B cell (primary cell): ENCODE results near the gene SCN4A. TPM values are rescaled to one million over a fixed set of nuclear protein-coding genes. Genes with fewer than 3 reads are reported as not detected.
A peak's percentile ranks its signal among the peaks of the same experiment; 100 is the strongest.
"Not testable (repeated sequence)": the region's sequence is repeated elsewhere in the genome, so short reads cannot be mapped to it uniquely, and the experiment has no call there.

Experiments
- ATAC-seq: fragments of 200-7000 bp; cut with Tn5 transposase; one replicate; pipeline ENCODE4 v1.10.0; 2021; ENCODE audit warnings: low read depth, mild to moderate bottlenecking, moderate number of reproducible peaks, moderate library complexity
- CTCF ChIA-PET: fragments of 350-600 bp; sonication (Branson Sonifier 250); formaldehyde crosslinking; loops from one replicate; lab custom pipeline; 2021; ENCODE audit warnings: antibody characterized with exemption, inconsistent platforms; lab: Charles Lee
- POLR2A ChIA-PET: fragments of 350-600 bp; sonication (Branson Sonifier 250); formaldehyde crosslinking; loops from one replicate; lab custom pipeline; 2021; ENCODE audit warnings: antibody characterized with exemption; lab: Charles Lee
- DNase-seq: peaks from one replicate; pipeline ENCODE4 v3.0.0; 2013
- H2AFZ ChIP-seq: 2 replicates; pipeline ENCODE4 v1.6.1; 2012; ENCODE audit warnings: mild to moderate bottlenecking, low read depth, low read length; ENCODE audit not compliant: insufficient read depth, poor library complexity, severe bottlenecking
- H3K27ac ChIP-seq, 2 donors: 1 replicate in 1 of 2; 2 replicates in 1 of 2; pipeline ENCODE4 v1.5.1; 2012 to 2013; ENCODE audit warnings: low read length in 2 of 2, mild to moderate bottlenecking in 2 of 2, moderate library complexity in 1 of 2
- H3K27me3 ChIP-seq, 4 experiments: fragments of 200-600 bp in 1 of 4; sonication (generic) in 1 of 4; replicated peaks in 1 of 4; 1 replicate in 2 of 4; 2 replicates in 2 of 4; pipeline versions ENCODE4 v1.6.1 to v1.7.0; 2013 to 2016; ENCODE audit warnings: low read length in 3 of 4, mild to moderate bottlenecking in 2 of 4, mixed read lengths in 1 of 4, moderate library complexity in 1 of 4; ENCODE audit not compliant: insufficient read depth in 4 of 4, control insufficient read depth in 3 of 4; ENCODE audit errors: control extremely low read depth in 1 of 4
- H3K36me3 ChIP-seq, 2 experiments: replicated peaks in 1 of 2; 1 replicate in 1 of 2; 2 replicates in 1 of 2; pipeline versions ENCODE4 v1.6.1 to v1.7.1; 2013; ENCODE audit warnings: low read length in 1 of 2; ENCODE audit not compliant: insufficient read depth in 2 of 2, control insufficient read depth in 1 of 2; ENCODE audit errors: control extremely low read depth in 1 of 2, extremely low read depth in 1 of 2
- H3K4me1 ChIP-seq, 2 donors: fragments of 200-600 bp in 1 of 2; sonication (generic) in 1 of 2; 1 replicate in 1 of 2; 2 replicates in 1 of 2; pipeline versions ENCODE4 v1.5.1 to v1.6.1; 2013 to 2017; ENCODE audit warnings: low read length in 2 of 2; ENCODE audit not compliant: control insufficient read depth in 2 of 2, insufficient read depth in 2 of 2
- H3K4me2 ChIP-seq: replicated peaks from 2 replicates; pipeline ENCODE3; 2012; ENCODE audit warnings: mild to moderate bottlenecking, low read depth, low read length; ENCODE audit not compliant: poor library complexity, severe bottlenecking
- H3K4me3 ChIP-seq, 5 experiments: fragments of 200-600 bp in 1 of 5; sonication (generic) in 1 of 5; 1 replicate in 3 of 5; 2 replicates in 2 of 5; pipeline versions ENCODE4 v1.5.1 to v1.7.0; 2011 to 2016; ENCODE audit warnings: low read length in 4 of 5, mild to moderate bottlenecking in 4 of 5, low read depth in 2 of 5, control low read depth in 1 of 5, moderate library complexity in 1 of 5; ENCODE audit not compliant: insufficient read depth in 1 of 5; ENCODE audit errors: control extremely low read depth in 1 of 5, extremely low read depth in 1 of 5
- H3K79me2 ChIP-seq: fragments of 200-600 bp; sonication (generic); one replicate; pipeline ENCODE4 v1.6.0; 2016; ENCODE audit warnings: low read length; ENCODE audit not compliant: control insufficient read depth, insufficient read depth
- H3K9ac ChIP-seq: fragments of 200-600 bp; sonication (generic); 2 replicates; pipeline ENCODE4 v1.6.1; 2017; ENCODE audit warnings: mild to moderate bottlenecking, low read length, moderate library complexity
- H3K9me3 ChIP-seq, 3 donors: one replicate each; pipeline versions ENCODE4 v1.6.1 to v1.7.1; 2013; ENCODE audit warnings: low read length in 2 of 3; ENCODE audit not compliant: control insufficient read depth in 2 of 3, insufficient read depth in 1 of 3; ENCODE audit errors: control extremely low read depth in 1 of 3
- H4K20me1 ChIP-seq: 2 replicates; pipeline ENCODE4 v1.6.0; 2012; ENCODE audit warnings: mild to moderate bottlenecking, low read length; ENCODE audit not compliant: insufficient read depth, control insufficient read depth, poor library complexity, severe bottlenecking
- H3K27ac Mint-ChIP-seq: one replicate; pipeline ENCODE4 v1.8.0; 2021; ENCODE audit warnings: mixed read lengths
- H3K27me3 Mint-ChIP-seq: one replicate; pipeline ENCODE4 v1.8.0; 2021; ENCODE audit warnings: mixed read lengths
- H3K4me1 Mint-ChIP-seq: one replicate; pipeline ENCODE4 v1.8.0; 2021; ENCODE audit warnings: mixed read lengths
- H3K4me3 Mint-ChIP-seq: one replicate; pipeline ENCODE4 v1.8.0; 2021; ENCODE audit warnings: mixed read lengths
- H3K9me3 Mint-ChIP-seq: one replicate; pipeline ENCODE4 v1.8.0; 2022; ENCODE audit warnings: mixed read lengths; ENCODE audit not compliant: insufficient read depth
- EZH2 ChIP-seq: IDR thresholded peaks from 2 replicates; pipeline ENCODE4 v1.6.1; 2012; ENCODE audit warnings: borderline replicate concordance, low read depth, mild to moderate bottlenecking, moderate library complexity, low read length; ENCODE audit not compliant: insufficient read depth, poor library complexity, severe bottlenecking
- WGBS: methylation state at CpG from one replicate; pipeline ENCODE4 v1.1.5; 2013; ENCODE audit warnings: missing lambda C conversion rate; ENCODE audit not compliant: insufficient coverage; 5-methylcytosine and 5-hydroxymethylcytosine counted together
- intact Hi-C: fragments of 100-400 bp; cut with micrococcal nuclease; formaldehyde crosslinking; loops from one replicate; pipeline ENCODE4 v1.10.0; 2022
- polyA plus RNA-seq: library from polyadenylated mRNA; depleted of rRNA; stranded (reverse); fragments of >200 nt; gene quantifications from 2 replicates; pipeline ENCODE4 v1.2.3, GENCODE V29; 2012
- total RNA-seq, 2 donors: library from RNA; stranded (reverse); fragments of 120-200 nt in 1 of 2; gene quantifications; 1 replicate in 1 of 2; 2 replicates in 1 of 2; pipeline versions ENCODE4 v1.2.3 to v1.2.4, GENCODE V29; 2013 to 2022
- TF ChIP-seq, protein P1 (sequence below): fragments of 200-600 bp; IDR thresholded peaks from one replicate; pipeline ENCODE4 v1.8.0; 2022; ENCODE audit warnings: antibody characterized with exemption, mild to moderate bottlenecking

SCN4A gene
- total and polyA plus RNA-seq, 2 donors (not counting 1 experiment from before 2014, with no cell fraction given), result 1.1 to 1.4 TPM

GRCh38 chr17:63925615-63926014, 47.1 kb downstream of the SCN4A start:
- Mint-ChIP-seq H3K4me1 (peaks cover 85% of the 10 kb centered on the region), H3K27ac (peak overlapping the region; percentile 92), H3K4me3 (peak overlapping the region; percentile 74), H3K9me3 (no peaks in the 10 kb centered on the region), H3K27me3 (no peaks in the 10 kb centered on the region)
- Histone ChIP-seq H2AFZ (no peak overlapping the region), H3K4me2 (peak overlapping the region; percentile 97), H4K20me1 (peaks cover 31% of the 10 kb centered on the region), H3K79me2 (peaks cover 40% of the 10 kb centered on the region), H3K36me3 (peaks cover 0 to 39% of the 10 kb centered on the region in 2 experiments), H3K9me3 (no peaks in the 10 kb centered on the region), H3K9ac (peak overlapping the region; percentile 1), H3K27me3 (no peaks in the 10 kb centered on the region), H3K4me3 (peak overlapping the region in 1 of 5 experiments; percentile 15), H3K27ac (peak overlapping the region; percentile 85 to 89), H3K4me1 (peaks cover 87 to 98% of the 10 kb centered on the region in 2 donors)
- ChIA-PET CTCF (interaction anchor here (0.8 to 26.0 kb wide), 10 partner anchors 8 to 208 kb away, joined by 3 to 834 read pairs (median 8); partner anchors contain the start of genes CD79B, CSHL1 and ICAM2), POLR2A (interaction anchor here (0.5 to 12.1 kb wide), 9 partner anchors 8 to 478 kb away, joined by 3 to 360 read pairs (median 5); no protein-coding TSS in a partner anchor)
- TF ChIP-seq EZH2, result no peak
- TF ChIP-seq, protein P1, sequence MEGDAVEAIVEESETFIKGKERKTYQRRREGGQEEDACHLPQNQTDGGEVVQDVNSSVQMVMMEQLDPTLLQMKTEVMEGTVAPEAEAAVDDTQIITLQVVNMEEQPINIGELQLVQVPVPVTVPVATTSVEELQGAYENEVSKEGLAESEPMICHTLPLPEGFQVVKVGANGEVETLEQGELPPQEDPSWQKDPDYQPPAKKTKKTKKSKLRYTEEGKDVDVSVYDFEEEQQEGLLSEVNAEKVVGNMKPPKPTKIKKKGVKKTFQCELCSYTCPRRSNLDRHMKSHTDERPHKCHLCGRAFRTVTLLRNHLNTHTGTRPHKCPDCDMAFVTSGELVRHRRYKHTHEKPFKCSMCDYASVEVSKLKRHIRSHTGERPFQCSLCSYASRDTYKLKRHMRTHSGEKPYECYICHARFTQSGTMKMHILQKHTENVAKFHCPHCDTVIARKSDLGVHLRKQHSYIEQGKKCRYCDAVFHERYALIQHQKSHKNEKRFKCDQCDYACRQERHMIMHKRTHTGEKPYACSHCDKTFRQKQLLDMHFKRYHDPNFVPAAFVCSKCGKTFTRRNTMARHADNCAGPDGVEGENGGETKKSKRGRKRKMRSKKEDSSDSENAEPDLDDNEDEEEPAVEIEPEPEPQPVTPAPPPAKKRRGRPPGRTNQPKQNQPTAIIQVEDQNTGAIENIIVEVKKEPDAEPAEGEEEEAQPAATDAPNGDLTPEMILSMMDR, result no peak
- 0% methylated on average over 1 of the region's 5 CpGs for WGBS
- ATAC-seq (peak; percentile 67), DNase-seq (peak; percentile 91)
- intact Hi-C loops, result no loop called here

DNA sequence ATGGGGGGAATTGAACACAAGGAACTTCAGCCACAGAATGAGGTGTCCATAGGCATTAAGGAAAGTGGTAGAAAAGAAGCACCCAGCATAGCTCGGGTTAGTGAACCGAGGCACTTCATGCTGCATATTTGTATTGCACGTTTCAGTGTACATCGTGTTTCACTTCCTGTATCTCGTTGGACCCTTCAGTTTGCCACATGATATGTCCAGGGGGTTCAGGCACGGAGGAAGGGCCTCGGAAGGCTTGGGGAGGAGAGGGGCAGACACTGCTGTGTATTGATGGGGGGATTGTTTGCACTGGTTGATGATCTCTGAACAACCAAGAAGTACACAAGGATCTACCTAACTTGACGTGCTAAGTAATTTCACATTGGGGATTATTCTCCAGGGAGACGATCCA, 50.3 kb downstream of the SCN4A start:
- H3K27me3 Mint-ChIP-seq, H3K9me3 ChIP-seq, H4K20me1 ChIP-seq, H2AFZ ChIP-seq, H3K36me3 ChIP-seq, H3K27me3 ChIP-seq, H3K9me3 Mint-ChIP-seq: not testable (repeated sequence)
- peak overlapping the region; percentile 83 to 89 for H3K27ac ChIP-seq
- 6% methylated on average over 7 of the region's 9 CpGs for whole genome bisulfite sequencing
- H3K4me1 ChIP-seq, result peaks cover 77 to 89% of the 10 kb centered on the region in 2 donors
- CTCF ChIA-PET, result interaction anchor here (1.7 to 26.0 kb wide), 7 partner anchors 10 to 102 kb away, joined by 5 to 834 read pairs (median 185); partner anchors contain the start of genes CD79B, CSHL1 and ICAM2
- peak overlapping the region in 3 of 5 experiments; percentile 9 to 41 (median 18) for H3K4me3 ChIP-seq
- H3K4me3 Mint-ChIP-seq, result peak overlapping the region; percentile 83
- POLR2A ChIA-PET, result interaction anchor here (0.6 to 6.8 kb wide), 10 partner anchors 9 to 207 kb away, joined by 3 to 160 read pairs (median 4); partner anchors contain the start of genes CD79B, ERN1 and ICAM2
- H3K9ac ChIP-seq, result peak overlapping the region; percentile 14
- peak overlapping the region; percentile 94 for H3K27ac Mint-ChIP-seq
- peak overlapping the region; percentile 53 for H3K4me2 ChIP-seq
- H3K79me2 ChIP-seq, result peaks cover 26% of the 10 kb centered on the region
- intact Hi-C loops, result loop anchor here (1.0 to 5.0 kb wide), 2 partner anchors 10 to 340 kb away; partner anchors contain the start of genes CD79B and TEX2
- peak; percentile 44 for ATAC-seq
- DNase-seq, result peak; percentile 86
- H3K4me1 Mint-ChIP-seq, result peaks cover 77% of the 10 kb centered on the region

DNA sequence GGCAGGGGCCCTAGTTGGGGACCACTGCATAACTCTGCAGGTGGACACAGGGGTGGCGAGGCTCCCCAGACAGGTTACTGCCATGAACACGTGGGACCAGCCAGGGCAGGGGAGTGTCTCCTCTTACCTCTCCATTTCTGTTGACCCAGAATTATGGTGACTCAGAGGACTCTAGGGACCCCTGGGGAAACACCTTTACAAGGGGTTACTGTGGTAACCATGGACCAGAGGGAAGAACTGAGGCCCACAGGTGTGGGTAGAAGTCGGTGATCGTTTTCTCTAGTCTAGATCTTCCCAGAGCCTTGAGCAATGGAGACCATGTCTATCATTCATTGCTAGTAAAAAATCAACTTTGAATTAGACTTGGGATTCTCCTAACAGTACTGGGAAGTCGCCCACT, 51.9 kb downstream of the SCN4A start:
- Mint-ChIP-seq H3K4me1 (peaks cover 77% of the 10 kb centered on the region), H3K27ac (peak overlapping the region; percentile 90), H3K4me3 (peak overlapping the region; percentile 78)
- H3K27me3 Mint-ChIP-seq, H3K27me3 ChIP-seq, H3K36me3 ChIP-seq, H3K9me3 Mint-ChIP-seq, H4K20me1 ChIP-seq, H2AFZ ChIP-seq, H3K9ac ChIP-seq, H3K9me3 ChIP-seq: not testable (repeated sequence)
- peak overlapping the region in 1 of 5 experiments; percentile 9 for H3K4me3 ChIP-seq
- peak overlapping the region; percentile 34 to 55 for H3K27ac ChIP-seq
- peaks cover 71 to 86% of the 10 kb centered on the region in 2 donors for H3K4me1 ChIP-seq
- WGBS, result 88% methylated on average over 1 of the region's 5 CpGs
- intact Hi-C loops, result loop anchor here (5.0 kb wide), 1 partner anchor 342 kb away; the partner anchor contains the start of gene TEX2
- ChIA-PET CTCF (interaction anchor here (1.1 to 26.0 kb wide), 14 partner anchors 10 to 225 kb away, joined by 4 to 834 read pairs (median 16); partner anchors contain the start of genes CD79B, CSHL1 and ICAM2), POLR2A (interaction anchor here (0.6 to 6.8 kb wide), 6 partner anchors 11 to 100 kb away, joined by 7 to 160 read pairs (median 26); partner anchors contain the start of genes CD79B and ICAM2)
- peak; percentile 63 for DNase-seq
- peak overlapping the region; percentile 62 for H3K4me2 ChIP-seq
- ATAC-seq, result peak; percentile 40
- H3K79me2 ChIP-seq, result peaks cover 26% of the 10 kb centered on the region
